HS-5 (cell line): ENCODE data around the gene ARID2.

Experiments
- DNase-seq: peaks from one replicate; pipeline ENCODE4 v3.0.0-alpha.2; 2012; ENCODE audit warnings: low read depth

The ARID2 gene

DNA sequence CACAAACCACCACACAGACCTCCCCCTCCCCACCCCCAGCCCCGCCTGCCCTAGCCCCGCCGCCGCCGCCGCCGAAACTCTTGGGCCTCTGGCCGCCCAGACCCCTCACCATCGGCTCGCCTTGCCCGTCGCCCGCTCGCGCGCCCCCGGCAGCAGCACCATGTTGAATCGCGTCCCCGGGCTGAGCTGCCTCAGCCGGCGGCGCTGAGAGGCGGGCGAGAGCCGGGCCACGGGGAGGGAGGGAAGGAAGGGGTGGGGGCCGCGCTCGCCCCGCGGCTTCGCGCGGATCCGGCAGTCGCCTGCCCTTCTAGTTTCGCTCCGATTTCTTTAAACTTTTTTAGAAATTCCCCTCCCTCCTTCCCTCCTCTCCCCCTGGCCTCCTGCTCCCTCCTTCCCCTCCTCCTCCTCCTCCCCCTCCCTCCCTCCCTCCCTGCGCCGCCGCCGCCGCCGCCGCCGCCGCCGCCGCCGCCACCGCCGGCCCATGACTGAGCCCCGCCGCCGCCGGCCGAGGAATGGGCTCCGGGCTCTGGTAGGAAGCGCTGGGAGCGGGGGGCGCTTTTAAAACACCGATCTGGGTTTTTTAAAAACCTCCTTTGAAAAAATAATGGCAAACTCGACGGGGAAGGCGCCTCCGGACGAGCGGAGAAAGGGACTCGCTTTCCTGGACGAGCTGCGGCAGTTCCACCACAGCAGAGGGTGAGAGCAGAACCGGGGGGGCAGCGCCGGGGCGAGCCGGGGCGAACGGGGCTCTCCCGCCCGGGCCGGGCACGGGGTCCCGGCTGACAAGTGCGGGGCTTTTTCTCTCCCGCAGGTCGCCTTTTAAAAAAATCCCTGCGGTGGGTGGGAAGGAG, at the start of gene ARID2:
ARID2 (plus strand) TSS at position 474 of the 851 bp plus-strand sequence; CDS start at position 605, 131 bp downstream.
- peak; percentile 47 for DNase-seq

DNA sequence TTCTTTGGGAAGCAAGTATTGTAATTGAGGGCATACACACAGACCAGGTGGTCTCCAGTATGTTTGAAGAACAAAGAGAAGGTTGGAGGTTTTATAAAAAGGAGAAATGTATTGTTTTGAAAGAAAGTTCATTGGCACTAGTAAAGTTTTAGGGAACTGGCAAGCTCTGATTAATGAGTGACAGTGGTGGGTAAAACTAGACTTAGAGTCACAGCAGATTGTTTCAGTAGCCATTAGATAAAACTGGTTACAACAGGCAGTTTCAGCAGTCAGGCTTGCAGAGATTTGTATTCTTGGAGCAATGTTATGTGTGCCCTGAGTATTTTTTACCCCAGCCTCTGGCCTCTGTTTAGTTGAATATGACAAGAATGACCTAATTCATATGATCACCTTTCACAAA, 49.1 kb upstream of the ARID2 start:
- DNase-seq: no peak

DNA sequence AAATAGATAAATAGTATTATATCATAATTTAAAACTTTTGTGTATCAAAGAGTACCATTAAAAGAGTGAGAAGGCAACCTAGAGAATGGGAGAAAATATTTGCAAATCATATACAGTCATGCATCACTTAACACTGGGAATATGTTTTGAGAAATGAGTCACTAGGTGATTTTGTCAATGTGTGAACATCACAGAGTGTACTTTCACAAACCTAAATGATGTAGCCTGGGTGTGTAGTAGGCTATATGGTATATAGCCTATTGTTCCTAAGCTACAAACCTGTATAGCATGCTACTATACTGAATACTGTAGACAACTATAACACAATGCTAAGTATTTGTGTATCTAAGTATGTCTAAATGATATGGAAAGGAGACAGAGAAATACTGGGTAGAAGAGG, 48.0 kb upstream of the ARID2 start:
- DNase-seq: no peak

DNA sequence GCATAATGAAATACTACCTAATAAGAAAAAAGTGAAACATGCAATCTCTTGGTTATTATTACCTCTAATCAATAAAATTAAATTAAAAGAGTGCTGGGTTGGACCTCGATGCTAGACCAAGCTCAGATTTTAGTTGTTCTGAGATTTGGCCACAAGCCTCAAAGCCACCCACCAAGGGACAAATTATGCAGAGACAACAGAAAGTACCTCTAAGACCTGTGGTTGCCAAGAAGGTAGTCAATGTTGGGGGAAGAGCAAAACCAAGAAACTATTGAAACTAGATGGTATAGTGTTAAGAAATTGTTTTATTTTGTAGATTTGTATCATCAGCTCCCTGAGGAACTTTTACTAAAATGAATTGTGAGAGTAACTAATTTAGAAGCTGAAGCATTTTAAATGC, 43.8 kb upstream of the ARID2 start:
- no peak for DNase-seq

- no peak for DNase-seq
Measured at GRCh38 chr12:45687081-45688015, 42.2 kb upstream of the ARID2 start.

- DNase-seq: no peak
Measured at GRCh38 chr12:45688183-45688582, 41.3 kb upstream of the ARID2 start.

- no peak for DNase-seq
Measured at GRCh38 chr12:45695035-45695434, 34.5 kb upstream of the ARID2 start.

- DNase-seq: no peak
Measured at GRCh38 chr12:45695606-45696005, 33.9 kb upstream of the ARID2 start.

- no peak for DNase-seq
Measured at GRCh38 chr12:45696049-45696448, 33.5 kb upstream of the ARID2 start.

DNA sequence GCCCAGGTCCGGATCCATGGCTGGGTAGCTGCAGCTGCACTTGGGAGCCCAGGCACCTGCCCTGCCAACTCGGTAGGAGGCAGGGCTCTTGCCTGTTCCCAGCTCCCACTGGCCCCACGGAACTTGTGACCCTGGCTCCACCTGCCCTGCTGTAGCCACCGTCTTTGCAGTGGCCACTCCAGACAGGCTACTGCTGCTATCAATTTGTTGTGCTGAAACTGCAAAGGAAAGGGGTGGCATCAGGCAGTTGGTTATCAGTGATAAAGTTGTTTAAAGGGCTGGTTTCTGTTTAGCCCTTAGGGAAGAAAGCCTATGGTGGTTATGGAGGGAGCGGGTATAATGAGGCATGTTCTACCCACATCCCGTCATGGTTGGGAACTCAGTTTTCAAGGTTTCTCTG, 32.1 kb upstream of the ARID2 start:
- DNase-seq: no peak

DNA sequence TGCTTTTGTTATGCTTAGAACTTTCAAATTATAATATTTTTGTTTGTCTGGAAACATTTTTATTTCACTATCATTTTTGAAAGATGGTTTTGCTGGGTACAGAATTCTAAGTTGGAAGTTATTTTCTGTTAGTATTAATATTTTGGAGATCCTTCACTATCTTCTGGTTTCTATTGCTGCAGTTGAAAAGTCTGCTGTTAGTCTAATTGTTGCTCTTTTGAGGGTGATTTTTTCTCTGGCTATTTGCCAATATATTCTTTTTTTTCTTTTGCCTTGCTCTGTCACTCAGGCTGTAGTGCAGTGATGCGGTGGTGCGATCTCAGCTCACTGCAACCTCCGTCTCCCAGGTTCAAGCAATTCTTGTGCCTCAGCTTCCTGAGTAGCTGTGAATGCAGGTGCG, 28.2 kb upstream of the ARID2 start:
- no peak for DNase-seq

- DNase-seq: no peak
Measured at GRCh38 chr12:45703942-45704341, 25.6 kb upstream of the ARID2 start.

DNA sequence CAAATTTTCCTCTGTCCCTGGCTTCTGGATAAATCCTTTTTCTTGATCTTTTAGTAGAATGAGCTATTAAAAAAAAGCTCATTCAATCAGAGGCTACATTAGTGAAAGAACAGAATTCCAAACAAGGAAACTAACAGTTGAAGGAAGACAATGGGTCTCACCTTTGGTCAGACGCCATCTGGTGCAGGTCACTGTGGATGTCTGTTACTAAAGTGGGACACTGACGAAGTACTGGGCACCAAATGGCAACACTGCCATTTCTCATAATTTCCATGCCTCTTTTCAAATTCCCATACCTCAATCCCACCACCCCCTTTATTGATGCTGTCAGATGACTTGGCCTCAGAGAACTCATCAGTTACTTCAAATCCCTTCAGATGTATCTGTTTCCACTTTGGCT, 24.5 kb upstream of the ARID2 start:
- DNase-seq: no peak

- DNase-seq: no peak
Measured at GRCh38 chr12:45705404-45705803, 24.1 kb upstream of the ARID2 start.

DNA sequence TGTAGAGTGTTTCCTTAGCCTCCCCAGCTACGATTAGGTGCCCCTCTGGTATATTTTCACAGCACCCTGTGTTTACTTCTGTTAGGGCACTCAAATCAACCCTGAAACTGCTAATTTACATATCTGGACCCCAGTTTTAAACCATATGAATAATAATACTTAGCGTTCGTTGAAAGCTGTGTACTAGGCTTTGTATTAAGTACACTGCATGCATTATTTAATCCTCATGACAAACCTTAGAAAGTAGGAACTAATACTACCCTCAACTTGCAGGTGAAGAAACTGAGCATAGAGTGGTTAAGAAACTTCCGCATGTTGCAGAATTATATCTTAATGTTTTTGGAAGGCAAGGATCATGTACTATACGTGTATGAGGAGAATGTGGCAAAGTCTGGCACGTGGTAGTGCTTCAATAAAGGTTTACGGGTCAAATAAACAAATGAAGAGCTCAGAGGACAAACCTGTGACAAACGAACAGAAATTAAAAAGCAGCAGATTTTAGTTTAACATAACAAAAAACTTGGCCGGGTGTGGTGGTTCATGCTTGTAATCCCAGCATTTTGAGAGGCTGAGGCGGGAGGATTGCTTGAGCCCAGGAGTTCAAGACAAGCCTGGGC, 22.2 kb upstream of the ARID2 start:
- DNase-seq: no peak

GRCh38 chr12:45708363-45708762, 21.1 kb upstream of the ARID2 start:
- DNase-seq: no peak

DNA sequence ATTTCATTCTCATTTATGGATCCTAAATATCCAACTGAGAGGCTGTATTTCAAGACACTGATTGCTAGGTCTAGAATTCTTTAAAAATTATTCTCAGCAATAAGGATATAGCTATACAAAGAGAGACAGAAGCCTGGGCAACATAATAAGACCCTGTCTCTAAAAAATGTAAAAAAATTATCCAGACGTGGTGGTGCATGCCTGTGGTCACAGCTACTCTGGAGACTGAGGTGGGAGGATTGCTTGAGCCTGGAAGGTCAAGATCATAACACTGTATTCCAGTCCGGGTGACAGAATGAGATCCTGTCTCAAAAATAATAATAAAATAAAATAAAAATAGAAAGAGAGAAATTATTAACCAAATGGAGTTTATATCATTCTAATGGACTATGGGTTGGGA, 20.6 kb upstream of the ARID2 start:
- no peak for DNase-seq

DNA sequence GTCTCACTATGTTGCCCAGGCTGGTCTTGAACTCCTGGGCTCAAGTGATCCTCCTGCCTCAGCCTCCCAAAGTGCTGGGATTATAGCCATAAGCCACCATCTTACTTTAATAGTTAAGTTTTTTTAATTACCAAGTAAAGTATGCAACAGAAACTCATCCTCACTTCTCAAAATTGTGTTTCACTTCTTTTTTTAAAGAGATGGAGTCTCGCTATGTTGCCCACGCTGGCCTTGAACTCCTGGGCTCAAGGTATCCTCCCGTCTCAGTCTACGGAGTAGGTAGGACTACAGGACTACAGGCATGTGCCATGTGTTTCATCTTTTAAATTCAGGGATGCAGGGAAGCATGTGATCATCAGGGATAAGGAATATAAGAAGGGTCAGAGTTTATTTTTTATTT, 17.2 kb upstream of the ARID2 start:
- DNase-seq: no peak

GRCh38 chr12:45713078-45713477, 16.4 kb upstream of the ARID2 start:
- peak; percentile 15 for DNase-seq

- no peak for DNase-seq
Measured at GRCh38 chr12:45718306-45718705, 11.2 kb upstream of the ARID2 start.

- no peak for DNase-seq
Measured at GRCh38 chr12:45720069-45720468, 9.4 kb upstream of the ARID2 start.

DNA sequence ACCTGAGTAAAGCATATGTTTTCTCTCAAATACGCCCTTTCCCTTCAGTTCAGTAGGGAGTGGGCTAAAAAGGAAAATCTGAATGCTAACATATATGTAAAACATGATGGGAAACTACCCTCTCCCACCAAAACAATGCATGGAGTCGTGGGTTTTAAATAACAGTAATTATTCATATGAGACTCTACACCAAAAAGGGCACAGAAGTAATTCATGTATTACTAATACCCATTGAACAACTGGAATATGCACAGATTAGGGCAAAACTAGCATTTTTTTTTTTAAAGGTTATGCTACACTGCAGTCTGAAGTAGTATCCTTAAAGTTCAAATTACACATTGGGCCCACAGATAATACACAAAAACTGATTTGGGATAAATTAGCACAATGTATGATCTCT, 8.1 kb upstream of the ARID2 start:
- no peak for DNase-seq

GRCh38 chr12:45721954-45722353, 7.6 kb upstream of the ARID2 start:
- no peak for DNase-seq
